Stomach smooth muscle (tissue), 2 donors: ENCODE measurements around the gene IPP.
A peak's percentile ranks its signal among the peaks of the same experiment; 100 is the strongest.
"Not testable (repeated sequence)": the region's sequence is repeated elsewhere in the genome, so short reads cannot be mapped to it uniquely, and the experiment has no call there.

Experiments used
- H3K27ac ChIP-seq: one replicate; pipeline ENCODE4 v1.7.0; 2013; ENCODE audit warnings: mild to moderate bottlenecking, low read length, inconsistent platforms
- H3K27me3 ChIP-seq, 2 donors: one replicate each; pipeline ENCODE4 v1.7.0; 2013; ENCODE audit warnings: low read length in 2 of 2; ENCODE audit not compliant: insufficient read depth in 2 of 2, control insufficient read depth in 1 of 2
- H3K36me3 ChIP-seq, 2 donors: one replicate each; pipeline ENCODE4 v1.7.0; 2013; ENCODE audit warnings: low read length in 2 of 2; ENCODE audit not compliant: control insufficient read depth in 2 of 2, insufficient read depth in 2 of 2
- H3K4me1 ChIP-seq: one replicate; pipeline ENCODE4 v1.7.0; 2013; ENCODE audit warnings: low read length; ENCODE audit not compliant: control insufficient read depth, insufficient read depth
- H3K4me3 ChIP-seq, 2 donors: one replicate each; pipeline ENCODE4 v1.7.0; 2013; ENCODE audit warnings: low read length in 2 of 2
- H3K9ac ChIP-seq, 2 donors: one replicate each; pipeline ENCODE4 v1.7.0; 2013; ENCODE audit warnings: low read length in 2 of 2, mild to moderate bottlenecking in 1 of 2
- H3K9me3 ChIP-seq, 2 donors: one replicate each; pipeline ENCODE4 v1.7.0; 2013; ENCODE audit warnings: low read length in 2 of 2; ENCODE audit not compliant: control insufficient read depth in 2 of 2
- donor health status: healthy.
- donor health status: Pancreatic carcinoma.

IPP gene

DNA sequence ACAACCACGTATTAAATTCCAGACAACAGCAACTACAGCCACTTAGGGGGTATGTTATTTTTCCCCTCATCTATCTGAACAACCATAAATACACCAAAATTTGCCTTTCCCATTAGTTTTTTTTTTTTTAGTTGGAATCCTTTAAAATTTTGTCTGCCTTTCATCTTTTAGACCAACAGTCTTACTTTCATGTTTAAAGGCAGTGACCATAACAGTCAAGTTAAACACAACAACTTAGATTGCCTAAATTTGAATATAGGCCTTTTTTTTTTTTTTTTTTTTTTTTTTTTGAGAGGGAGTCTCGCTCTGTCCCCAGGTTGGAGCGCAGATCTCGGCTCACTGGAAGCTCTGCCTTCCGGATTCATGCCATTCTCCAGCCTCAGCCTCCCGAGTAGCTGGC is 67.5 kb downstream of the IPP start:
- peaks cover 14% of the 10 kb centered on the region for H3K4me1 ChIP-seq
- H3K27ac ChIP-seq = no peak overlapping the region
- no peaks in the 10 kb centered on the region for H3K36me3 ChIP-seq
- no peaks in the 10 kb centered on the region for H3K9me3 ChIP-seq
- no peak overlapping the region for H3K9ac ChIP-seq
- H3K4me3 ChIP-seq = no peak overlapping the region
- H3K27me3 ChIP-seq = no peaks in the 10 kb centered on the region

DNA sequence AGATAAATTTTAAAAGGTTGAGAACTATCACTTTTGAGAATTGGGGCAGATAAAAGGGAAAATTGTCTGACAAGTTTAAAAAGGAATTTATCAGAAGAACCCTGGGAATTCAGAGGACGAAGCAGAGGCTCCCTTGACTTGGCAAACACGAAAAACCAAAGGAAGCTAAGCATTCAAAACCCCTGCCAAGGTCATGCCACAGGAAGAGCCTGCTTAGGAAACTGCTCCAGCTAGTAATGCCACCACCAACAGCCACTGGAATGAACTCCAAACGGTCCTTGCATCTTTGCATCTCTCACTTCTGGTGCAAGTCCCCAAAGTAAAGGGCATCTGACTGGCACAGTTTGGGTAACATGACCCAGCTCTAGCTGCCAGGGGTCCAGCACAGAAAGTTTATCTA is 71.3 kb downstream of the IPP start:
- H3K27ac ChIP-seq = no peak overlapping the region
- peak overlapping the region in 1 of 2 donors; percentile 27 for H3K4me3 ChIP-seq
- peaks cover 12% of the 10 kb centered on the region for H3K4me1 ChIP-seq

DNA sequence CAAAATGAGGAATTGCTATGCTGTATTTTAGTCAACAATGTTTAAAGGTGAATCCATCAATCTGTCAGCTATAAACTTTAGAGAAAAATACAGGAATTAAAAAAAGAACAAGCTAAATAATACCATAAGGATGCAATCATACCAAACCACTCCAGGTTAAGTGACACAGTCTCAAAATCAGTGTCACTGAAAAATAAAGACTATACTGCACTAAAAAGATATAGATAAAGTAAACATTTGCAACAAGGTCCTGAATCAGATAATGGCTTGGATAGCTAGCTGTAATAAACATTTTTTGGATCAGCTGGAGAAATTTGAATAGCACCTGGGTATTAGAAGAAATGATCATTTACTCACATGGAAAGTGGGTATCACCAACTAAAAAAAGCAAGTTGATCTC is 72.0 kb downstream of the IPP start:
- Histone ChIP-seq H3K9ac (no peak overlapping the region), H3K27ac (no peak overlapping the region), H3K4me1 (peaks cover 12% of the 10 kb centered on the region), H3K9me3 (no peaks in the 10 kb centered on the region), H3K36me3 (peaks cover 0 to 3% of the 10 kb centered on the region in 2 donors), H3K4me3 (no peak overlapping the region), H3K27me3 (no peaks in the 10 kb centered on the region)

More for the DNA sequence above, 71.3 kb downstream of the IPP start:
- peaks cover 0 to 3% of the 10 kb centered on the region in 2 donors for H3K36me3 ChIP-seq
- H3K27me3 ChIP-seq = no peaks in the 10 kb centered on the region
- no peaks in the 10 kb centered on the region for H3K9me3 ChIP-seq
- no peak overlapping the region for H3K9ac ChIP-seq

DNA sequence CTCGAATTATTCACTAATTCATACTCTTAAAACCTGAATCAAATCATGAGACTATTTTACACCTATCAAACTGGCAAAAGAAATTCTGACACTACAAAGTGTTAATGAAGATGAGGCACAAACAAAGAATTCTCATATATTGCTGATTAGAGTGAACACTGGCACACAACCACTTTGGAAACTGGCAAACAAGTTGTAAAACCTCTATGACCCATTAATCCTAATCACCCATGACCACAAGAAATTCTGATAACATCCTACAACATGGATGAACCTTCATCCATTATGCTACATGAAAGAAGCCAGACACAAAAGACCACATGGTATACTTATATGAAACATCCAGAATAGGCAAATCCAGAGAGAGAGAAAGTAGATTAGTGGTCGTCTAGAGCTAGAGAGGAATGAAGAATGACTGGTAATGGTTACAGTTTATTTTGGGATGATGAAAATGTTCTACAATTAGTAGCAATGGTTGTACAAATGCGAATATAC is 72.7 kb downstream of the IPP start:
- H3K9ac ChIP-seq = no peak overlapping the region
- no peaks in the 10 kb centered on the region for H3K27me3 ChIP-seq
- H3K9me3 ChIP-seq = no peaks in the 10 kb centered on the region
- no peak overlapping the region for H3K4me3 ChIP-seq
- peaks cover 12% of the 10 kb centered on the region for H3K4me1 ChIP-seq
- peaks cover 0 to 3% of the 10 kb centered on the region in 2 donors for H3K36me3 ChIP-seq
- no peak overlapping the region for H3K27ac ChIP-seq

DNA sequence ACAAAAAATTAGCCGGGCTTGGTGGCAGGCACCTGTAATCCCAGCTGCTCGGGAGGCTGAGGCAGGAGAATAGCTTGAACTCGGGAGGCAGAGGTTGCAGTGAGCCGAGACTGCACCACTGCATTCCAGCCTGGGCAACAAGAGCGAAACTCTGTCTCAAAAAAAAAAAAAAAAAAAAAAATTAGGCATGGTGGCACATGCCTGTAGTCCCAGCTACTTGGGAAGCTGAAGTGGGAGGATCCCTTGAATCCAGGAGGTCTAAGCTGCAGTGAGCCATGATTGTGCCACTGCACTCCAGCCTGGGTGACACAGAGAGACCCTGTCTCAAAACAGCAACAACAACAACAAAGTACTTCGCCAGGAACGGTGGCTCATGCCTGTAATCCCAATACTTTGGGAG is 73.9 kb downstream of the IPP start:
- H3K4me3 ChIP-seq, H3K9me3 ChIP-seq, H3K9ac ChIP-seq, H3K27ac ChIP-seq, H3K36me3 ChIP-seq, H3K27me3 ChIP-seq: not testable (repeated sequence)
- H3K4me1 ChIP-seq = peaks cover 12% of the 10 kb centered on the region

DNA sequence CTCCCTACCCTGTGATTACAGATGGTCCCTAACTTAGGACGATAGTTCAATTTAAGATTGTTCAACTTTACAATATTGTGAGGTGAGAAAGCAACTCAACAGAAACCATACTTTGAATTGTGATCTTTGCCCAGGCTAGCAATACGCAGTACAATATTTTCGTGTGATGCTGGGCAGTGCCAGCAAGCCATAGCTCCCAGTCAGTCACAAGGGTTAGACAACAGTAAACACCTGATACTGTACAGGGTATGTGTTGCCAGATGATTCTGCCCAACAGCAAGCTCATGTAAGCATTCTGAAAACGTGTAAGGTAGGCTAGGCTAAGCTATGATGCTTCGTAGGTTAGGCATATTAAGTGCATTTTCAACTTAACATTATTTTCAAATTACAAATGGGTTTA is 76.0 kb downstream of the IPP start:
- Histone ChIP-seq H3K9ac (no peak overlapping the region), H3K4me3 (no peak overlapping the region), H3K27me3 (no peaks in the 10 kb centered on the region), H3K9me3 (no peaks in the 10 kb centered on the region), H3K27ac (no peak overlapping the region), H3K4me1 (peaks cover 13% of the 10 kb centered on the region), H3K36me3 (peaks cover 0 to 3% of the 10 kb centered on the region in 2 donors)

DNA sequence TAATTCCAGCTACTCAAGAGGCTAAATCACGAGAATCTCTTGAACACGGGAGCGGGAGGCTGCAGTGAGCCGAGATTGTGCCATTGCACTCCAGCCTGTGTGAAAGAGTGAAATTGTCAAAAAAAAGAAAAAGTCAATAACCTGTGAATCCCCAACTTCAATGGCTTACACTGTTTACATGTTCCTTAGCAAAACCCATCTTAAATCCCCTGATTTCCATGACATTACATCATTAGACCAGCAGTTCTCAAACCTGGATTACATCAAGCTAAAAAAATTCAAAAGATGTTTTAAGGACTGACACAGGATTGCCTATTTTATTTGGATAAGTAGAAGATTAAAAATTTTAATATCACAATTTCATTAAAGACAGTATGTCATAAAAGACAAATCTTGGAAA is 76.5 kb downstream of the IPP start:
- Histone ChIP-seq H3K4me1 (peaks cover 12% of the 10 kb centered on the region), H3K4me3 (no peak overlapping the region), H3K27me3 (no peaks in the 10 kb centered on the region), H3K27ac (no peak overlapping the region), H3K9ac (no peak overlapping the region), H3K9me3 (no peaks in the 10 kb centered on the region), H3K36me3 (peaks cover 0 to 3% of the 10 kb centered on the region in 2 donors)

DNA sequence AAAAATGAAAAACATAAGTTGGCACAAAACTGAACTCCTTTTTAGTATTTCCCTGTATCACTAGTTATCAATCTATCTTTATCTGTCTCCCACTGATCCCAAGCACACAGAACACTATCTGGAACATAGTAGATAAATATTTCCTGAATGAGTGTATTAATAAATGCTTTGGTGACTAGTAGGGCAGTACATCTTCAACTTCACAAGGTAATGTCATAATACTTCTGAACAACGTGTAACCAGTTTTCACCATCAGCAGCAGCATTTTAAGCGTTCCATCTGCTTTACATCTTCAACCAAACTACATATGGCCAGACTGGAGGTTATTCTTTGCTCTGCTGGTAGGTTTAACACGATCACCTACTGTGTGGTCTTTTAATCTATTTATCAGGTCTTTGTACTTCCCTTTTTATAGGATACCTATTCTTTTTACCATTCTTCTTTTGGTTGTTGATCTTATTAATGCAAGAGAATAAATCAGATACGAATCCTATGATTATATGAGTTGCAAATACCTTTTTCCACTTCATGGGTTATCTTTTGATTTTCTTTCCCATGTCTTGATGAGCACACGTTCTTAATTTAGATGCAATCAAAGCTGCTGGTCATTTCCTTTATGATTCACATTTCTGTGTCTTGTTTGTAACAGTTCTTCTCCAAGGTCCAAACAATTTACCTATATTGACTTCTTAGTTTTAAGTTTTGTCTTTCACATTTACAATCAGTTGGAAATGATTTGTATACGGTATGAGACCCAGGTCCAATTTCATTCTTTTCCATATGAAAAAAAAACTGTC is 80.4 kb downstream of the IPP start:
- H3K36me3 ChIP-seq = peaks cover 0 to 3% of the 10 kb centered on the region in 2 donors
- H3K4me1 ChIP-seq = peaks cover 7% of the 10 kb centered on the region
- no peak overlapping the region for H3K9ac ChIP-seq
- H3K27me3 ChIP-seq = no peaks in the 10 kb centered on the region
- H3K9me3 ChIP-seq = no peaks in the 10 kb centered on the region
- H3K27ac ChIP-seq = no peak overlapping the region
- no peak overlapping the region for H3K4me3 ChIP-seq

DNA sequence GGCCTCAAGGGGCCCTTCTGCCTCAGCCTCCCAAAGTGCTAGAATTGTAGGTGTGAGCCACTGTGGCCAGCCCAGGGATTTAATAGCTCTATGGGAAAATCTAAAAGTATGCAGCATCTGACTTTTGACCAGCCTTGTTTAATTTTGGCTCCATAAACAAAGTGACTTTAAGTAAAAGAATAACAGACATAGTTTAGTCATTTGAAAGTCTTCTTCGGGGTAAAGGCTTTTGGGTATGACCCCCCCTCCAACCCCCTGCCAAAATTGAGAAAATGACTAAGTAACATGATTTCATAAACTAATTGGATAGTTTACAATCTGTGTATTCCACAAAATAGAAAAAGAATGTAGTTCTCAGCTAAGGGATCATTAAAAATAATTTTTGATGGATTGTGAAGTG is 81.1 kb downstream of the IPP start:
- peaks cover 0 to under 1% of the 10 kb centered on the region in 2 donors for H3K36me3 ChIP-seq
- H3K9ac ChIP-seq = no peak overlapping the region
- no peak overlapping the region for H3K4me3 ChIP-seq
- H3K27ac ChIP-seq = no peak overlapping the region
- H3K4me1 ChIP-seq = peaks cover 7% of the 10 kb centered on the region
- H3K27me3 ChIP-seq = no peaks in the 10 kb centered on the region
- no peaks in the 10 kb centered on the region for H3K9me3 ChIP-seq

DNA sequence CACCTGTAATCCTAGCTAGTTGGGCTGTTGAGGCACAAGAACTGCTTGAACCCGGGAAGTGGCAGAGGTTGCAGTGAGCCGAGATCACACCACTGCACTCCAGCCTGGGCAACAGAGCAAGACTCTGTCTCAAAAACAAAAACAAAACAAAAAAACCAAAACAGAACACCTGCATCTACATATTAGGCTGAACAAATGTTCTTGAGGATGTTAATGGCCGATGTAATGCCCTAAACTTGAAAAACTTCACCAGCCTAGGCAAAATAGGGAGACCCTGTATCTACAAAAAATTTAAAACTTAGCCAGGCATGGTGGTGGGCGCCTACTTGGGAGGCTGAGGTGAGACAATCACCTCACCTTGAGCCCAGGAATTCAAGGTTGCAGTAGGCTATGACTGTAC is 81.9 kb downstream of the IPP start:
- no peaks in the 10 kb centered on the region for H3K36me3 ChIP-seq
- H3K27me3 ChIP-seq = no peaks in the 10 kb centered on the region
- H3K9ac ChIP-seq = no peak overlapping the region
- H3K4me3 ChIP-seq = no peak overlapping the region
- H3K27ac ChIP-seq = no peak overlapping the region
- H3K9me3 ChIP-seq = no peaks in the 10 kb centered on the region
- peaks cover 7% of the 10 kb centered on the region for H3K4me1 ChIP-seq
